Kidney (tissue), 14 donors: Measurements from ENCODE around the gene MYBBP1A. TPM values are rescaled to one million over a fixed set of nuclear protein-coding genes. Genes with fewer than 3 reads are reported as not detected.

Source experiments
- DNase-seq, 5 donors: peaks; one replicate each; pipeline ENCODE4 v3.0.0-alpha.2; 2013 to 2020
- FAIRE-seq: peaks from 2 replicates; lab custom pipeline; 2012; peaks lifted over from hg19 to GRCh38; lab: Jason Lieb, UNC
- H3K27ac ChIP-seq, 2 donors: one replicate each; pipeline ENCODE4 v1.7.0; 2013; ENCODE audit warnings: low read depth in 2 of 2, low read length in 2 of 2, inconsistent platforms in 1 of 2
- H3K27me3 ChIP-seq: one replicate; pipeline ENCODE4 v1.7.1; 2013; ENCODE audit warnings: low read length, inconsistent platforms; ENCODE audit not compliant: control insufficient read depth, insufficient read depth
- H3K36me3 ChIP-seq, 3 donors: one replicate each; pipeline versions ENCODE4 v1.7.0 to v1.7.1; 2013; ENCODE audit warnings: low read length in 3 of 3, control low read depth in 1 of 3, inconsistent platforms in 1 of 3; ENCODE audit not compliant: insufficient read depth in 3 of 3, control insufficient read depth in 2 of 3
- H3K4me1 ChIP-seq, 3 donors: one replicate each; pipeline versions ENCODE4 v1.7.0 to v1.7.1; 2013; ENCODE audit warnings: low read length in 3 of 3, inconsistent platforms in 1 of 3, low read depth in 1 of 3; ENCODE audit not compliant: control insufficient read depth in 2 of 3, insufficient read depth in 2 of 3
- H3K4me3 ChIP-seq, 3 donors: one replicate each; pipeline versions ENCODE4 v1.7.0 to v1.8.1; 2013; ENCODE audit warnings: low read length in 3 of 3, control low read depth in 1 of 3, inconsistent platforms in 1 of 3
- H3K9ac ChIP-seq, 3 donors: one replicate each; pipeline versions ENCODE4 v1.7.0 to v1.7.1; 2013; ENCODE audit warnings: low read length in 3 of 3, control low read depth in 1 of 3, inconsistent platforms in 1 of 3
- H3K9me3 ChIP-seq, 3 donors: one replicate each; pipeline versions ENCODE4 v1.7.0 to v1.7.1; 2013; ENCODE audit warnings: low read length in 3 of 3, control low read depth in 1 of 3, inconsistent platforms in 1 of 3; ENCODE audit not compliant: control insufficient read depth in 2 of 3, insufficient read depth in 1 of 3
- intact Hi-C: fragments of 100-400 bp; cut with DNase I; formaldehyde crosslinking; loops from one replicate; pipeline ENCODE4 v1.11.1; 2022
- polyA plus RNA-seq: library from polyadenylated mRNA; stranded (reverse); fragments of 350-450 nt; fragmentation: Illumina TruSeq; extraction: RNeasy Lipid Tissue Mini Kit (QIAGEN cat#74804); gene quantifications from one replicate; pipeline ENCODE4 v1.2.3, GENCODE V29; 2014; ENCODE audit warnings: low read depth, low replicate concordance; ENCODE audit not compliant: insufficient read depth
- total RNA-seq: library from RNA; stranded (reverse); fragmentation: NEBNext Ultra II Directional; extraction: Animal tissue kit (Norgen Biotek cat#: 25700); gene quantifications from one replicate; pipeline ENCODE4 v1.2.1, GENCODE V29; 2021
- TF ChIP-seq, protein P1 (sequence below): IDR thresholded peaks from 3 replicates; pipeline ENCODE4 v1.5.1; 2012; ENCODE audit warnings: mild to moderate bottlenecking, moderate library complexity, borderline replicate concordance; ENCODE audit not compliant: insufficient read depth; ENCODE audit errors: extremely low read depth
- donor health status: control.
- donor health status: control.
- donor health status: control.
- donor health status: control.
- donor health status: control.
- donor health status: DM: yes; HTN: yes; CAD: no.
- donor health status: Normal renal cell carcinoma (clear cell type).

The MYBBP1A gene
- total and polyA plus RNA-seq, 2 donors from 2014 or later, result 11.9 to 51.6 TPM

GRCh38 chr17:4584917-4585637 lies 29.9 kb upstream of the MYBBP1A start:
- intact Hi-C loops, result no loop called here
- DNase-seq (peak; percentile 90 to 94 (median 93)), FAIRE-seq (no peak)
- H3K27me3 ChIP-seq, result no peaks in the 10 kb centered on the region
- H3K4me1 ChIP-seq, result peaks cover 2 to 46% (median 27%) of the 10 kb centered on the region in 3 donors
- H3K4me3 ChIP-seq, result peak overlapping the region; percentile 36 to 72 (median 59)
- no peaks in the 10 kb centered on the region for H3K9me3 ChIP-seq
- H3K9ac ChIP-seq, result peak overlapping the region in 1 of 3 donors; percentile 73
- TF ChIP-seq, protein P1, sequence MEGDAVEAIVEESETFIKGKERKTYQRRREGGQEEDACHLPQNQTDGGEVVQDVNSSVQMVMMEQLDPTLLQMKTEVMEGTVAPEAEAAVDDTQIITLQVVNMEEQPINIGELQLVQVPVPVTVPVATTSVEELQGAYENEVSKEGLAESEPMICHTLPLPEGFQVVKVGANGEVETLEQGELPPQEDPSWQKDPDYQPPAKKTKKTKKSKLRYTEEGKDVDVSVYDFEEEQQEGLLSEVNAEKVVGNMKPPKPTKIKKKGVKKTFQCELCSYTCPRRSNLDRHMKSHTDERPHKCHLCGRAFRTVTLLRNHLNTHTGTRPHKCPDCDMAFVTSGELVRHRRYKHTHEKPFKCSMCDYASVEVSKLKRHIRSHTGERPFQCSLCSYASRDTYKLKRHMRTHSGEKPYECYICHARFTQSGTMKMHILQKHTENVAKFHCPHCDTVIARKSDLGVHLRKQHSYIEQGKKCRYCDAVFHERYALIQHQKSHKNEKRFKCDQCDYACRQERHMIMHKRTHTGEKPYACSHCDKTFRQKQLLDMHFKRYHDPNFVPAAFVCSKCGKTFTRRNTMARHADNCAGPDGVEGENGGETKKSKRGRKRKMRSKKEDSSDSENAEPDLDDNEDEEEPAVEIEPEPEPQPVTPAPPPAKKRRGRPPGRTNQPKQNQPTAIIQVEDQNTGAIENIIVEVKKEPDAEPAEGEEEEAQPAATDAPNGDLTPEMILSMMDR, result no peak
- H3K27ac ChIP-seq, result peak overlapping the region; percentile 82 to 95
- H3K36me3 ChIP-seq, result no peaks in the 10 kb centered on the region

- Histone ChIP-seq H3K4me1 (peaks cover 2 to 43% (median 27%) of the 10 kb centered on the region in 3 donors), H3K4me3 (peak within 1 kb of the TSS; percentile 45 to 72 (median 59)), H3K27me3 (no peaks in the 10 kb centered on the region), H3K27ac (peak within 1 kb of the TSS; percentile 82 to 95), H3K36me3 (no peaks in the 10 kb centered on the region), H3K9ac (peak within 1 kb of the TSS; percentile 25 to 79 (median 29)), H3K9me3 (no peaks in the 10 kb centered on the region)
- TF ChIP-seq, protein P1, result no peak
- DNase-seq (peak; percentile 88 to 93 (median 89)), FAIRE-seq (no peak)
- intact Hi-C loops, result no loop called here
These were observed 29.1 kb upstream of the MYBBP1A start, which contains the start of gene SMTNL2 for GRCh38 chr17:4584101-4584916. TSS of gene SMTNL2 (plus strand) at chr17:4584529. CDS start at chr17:4584606, 77 bp downstream.

DNA sequence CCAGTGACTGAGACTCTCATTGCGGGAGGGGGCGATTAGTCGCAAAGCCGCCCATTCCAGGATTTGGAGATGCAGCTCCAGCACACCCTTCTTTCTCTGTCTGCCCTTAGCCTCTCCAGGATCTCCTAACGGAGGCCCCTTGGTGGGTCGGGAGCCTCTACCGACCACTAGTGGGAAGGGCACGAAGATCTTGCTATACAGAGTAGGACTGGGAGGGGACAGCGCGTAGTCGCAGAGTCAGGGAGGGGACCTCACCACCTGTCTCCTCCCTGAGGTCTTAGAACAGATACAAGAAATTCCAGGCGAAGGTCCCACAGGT lies 28.6 kb upstream of the MYBBP1A start:
- H3K4me3 ChIP-seq, result peak overlapping the region; percentile 45 to 72 (median 59)
- no peaks in the 10 kb centered on the region for H3K36me3 ChIP-seq
- H3K4me1 ChIP-seq, result peaks cover 2 to 38% (median 23%) of the 10 kb centered on the region in 3 donors
- intact Hi-C loops, result no loop called here
- H3K27me3 ChIP-seq, result no peaks in the 10 kb centered on the region
- TF ChIP-seq, protein P1, result no peak
- H3K27ac ChIP-seq, result peak overlapping the region; percentile 82 to 95
- peak in 4 of 5 donors; percentile 78 to 85 (median 84) for DNase-seq
- FAIRE-seq, result no peak
- H3K9me3 ChIP-seq, result no peaks in the 10 kb centered on the region
- peak overlapping the region; percentile 25 to 79 (median 29) for H3K9ac ChIP-seq
